ENCODE results near the gene CAMKMT.

Gene CAMKMT

GRCh38 chr2:44807201-44808025 lies 445.7 kb downstream of the CAMKMT start:
- no peak for DNase-seq

GRCh38 chr2:44810892-44811530 lies 449.3 kb downstream of the CAMKMT start:
- no peak for DNase-seq

GRCh38 chr2:44813165-44813564 lies 451.4 kb downstream of the CAMKMT start:
- no peak for DNase-seq

- DNase-seq: no peak
Observed at GRCh38 chr2:44813658-44814057, 451.9 kb downstream of the CAMKMT start.

GRCh38 chr2:44817256-44817655 lies 455.5 kb downstream of the CAMKMT start:
- no peak for DNase-seq

GRCh38 chr2:44817673-44818335 lies 456.1 kb downstream of the CAMKMT start:
- no peak for DNase-seq

GRCh38 chr2:44819061-44819460 lies 457.3 kb downstream of the CAMKMT start:
- no peak for DNase-seq

- DNase-seq: no peak
Observed at GRCh38 chr2:44821500-44821899, 459.8 kb downstream of the CAMKMT start.

- DNase-seq: no peak
Observed at GRCh38 chr2:44822174-44822573, 460.4 kb downstream of the CAMKMT start.
